K562 (cell line): ENCODE results near the gene UBASH3B. TPM values are rescaled to one million over a fixed set of nuclear protein-coding genes. Genes with fewer than 3 reads are reported as not detected.
"Not testable (repeated sequence)": the region's sequence is repeated elsewhere in the genome, so short reads cannot be mapped to it uniquely, and the experiment has no call there.

ENCODE experiments used
- ATAC-seq: fragments of 200-7000 bp; cut with Tn5 transposase; 3 replicates; pipeline ENCODE4 v1.9.1; 2020; ENCODE audit warnings: moderate library complexity
- BruUV-seq: library from RNA; stranded (reverse); fragments of 400-500 nt; replicated peaks from 2 replicates; lab custom pipeline; 2021; lab: Mats Ljungman, UMichigan
- CTCF ChIA-PET: fragments of 300-600 bp; formaldehyde crosslinking; extraction: SDS; loops from one replicate; lab custom pipeline; 2021; ENCODE audit warnings: low intra/inter-chr PET ratio; lab: Yijun Ruan, JAX
- POLR2A ChIA-PET: fragments of 300-600, 350-650 bp; sonication (Branson Sonifier 250); formaldehyde crosslinking; extraction: SDS; loops from one replicate; lab custom pipeline; 2021; ENCODE audit warnings: antibody characterized with exemption, inconsistent platforms; lab: Yijun Ruan, JAX
- DNase-seq, 4 experiments: peaks; one replicate each; pipeline versions ENCODE4 v3.0.0 to v3.0.0-alpha.2; 2011 to 2018; ENCODE audit warnings: low spot score in 3 of 4, mixed read lengths in 3 of 4; ENCODE audit errors: extremely low read depth in 1 of 4
- FAIRE-seq: peaks from 2 replicates; lab custom pipeline; 2011; peaks lifted over from hg19 to GRCh38; lab: Jason Lieb, UNC
- H2AFZ ChIP-seq: 2 replicates; pipeline ENCODE4 v1.6.0; 2011; ENCODE audit warnings: low read depth, low read length, control low read depth, inconsistent platforms
- H3K27ac ChIP-seq: fragments of 200-600 bp; 3 replicates; pipeline ENCODE4 v1.8.0; 2011; ENCODE audit warnings: low read depth, mild to moderate bottlenecking, control low read depth, inconsistent platforms, low read length, moderate library complexity, mixed read lengths; ENCODE audit errors: extremely low read depth
- H3K27me3 ChIP-seq, 2 experiments: fragments of 300-600 bp in 1 of 2; 2 replicates in 1 of 2; 3 replicates in 1 of 2; pipeline versions ENCODE4 v1.6.0 to v1.8.0; 2011; ENCODE audit warnings: inconsistent platforms in 2 of 2, low read length in 2 of 2, mild to moderate bottlenecking in 1 of 2, mixed read lengths in 1 of 2, moderate library complexity in 1 of 2; ENCODE audit not compliant: control insufficient read depth in 2 of 2, insufficient read depth in 2 of 2
- H3K36me3 ChIP-seq: fragments of 300-600 bp; 3 replicates; pipeline ENCODE4 v1.8.0; 2011; ENCODE audit warnings: mild to moderate bottlenecking, low read length, inconsistent platforms; ENCODE audit not compliant: control insufficient read depth, insufficient read depth
- H3K4me1 ChIP-seq, 2 experiments: fragments of 200-600 bp in 1 of 2; replicated peaks in 1 of 2; 2 replicates in 1 of 2; 3 replicates in 1 of 2; pipeline versions ENCODE4 v1.5.1 to v1.8.0; 2011; ENCODE audit warnings: inconsistent platforms in 2 of 2, low read length in 2 of 2, mild to moderate bottlenecking in 1 of 2, mixed read lengths in 1 of 2, moderate library complexity in 1 of 2; ENCODE audit not compliant: control insufficient read depth in 2 of 2, insufficient read depth in 2 of 2
- H3K4me2 ChIP-seq: 2 replicates; pipeline ENCODE4 v1.6.1; 2011; ENCODE audit warnings: low read length, control low read depth, inconsistent platforms, mixed read lengths; ENCODE audit not compliant: insufficient read depth
- H3K4me3 ChIP-seq: fragments of 200-600 bp; sonication (generic), shearing (Covaris generic); 2 replicates; pipeline ENCODE4 v1.5.1; 2016; ENCODE audit warnings: control low read depth, inconsistent platforms
- H3K79me2 ChIP-seq: fragments of 200-600 bp; 3 replicates; pipeline ENCODE4 v1.8.0; 2011; ENCODE audit warnings: low read length, inconsistent platforms; ENCODE audit not compliant: control insufficient read depth, insufficient read depth
- H3K9ac ChIP-seq, 2 experiments: 2 replicates each; pipeline versions ENCODE4 v1.6.0 to v1.6.1; 2011; ENCODE audit warnings: low read depth in 2 of 2, low read length in 2 of 2, control low read depth in 1 of 2, inconsistent platforms in 1 of 2, mild to moderate bottlenecking in 1 of 2, mixed read lengths in 1 of 2; ENCODE audit not compliant: insufficient read depth in 1 of 2
- H3K9me1 ChIP-seq: one replicate; pipeline ENCODE4 v1.6.0; 2011; ENCODE audit warnings: inconsistent platforms, mild to moderate bottlenecking, low read length, moderate library complexity; ENCODE audit not compliant: control insufficient read depth, insufficient read depth
- H3K9me3 ChIP-seq: replicated peaks from 2 replicates; pipeline ENCODE4 v1.5.1; 2011; ENCODE audit warnings: low read depth, low read length, inconsistent platforms; ENCODE audit not compliant: control insufficient read depth, insufficient read depth
- H4K20me1 ChIP-seq: replicated peaks from 2 replicates; pipeline ENCODE4 v1.6.1; 2011; ENCODE audit warnings: low read length, inconsistent platforms, mixed read lengths; ENCODE audit not compliant: control insufficient read depth, insufficient read depth
- WGBS: fragments of 100-300 bp; shearing (Covaris generic); methylation state at CpG from one replicate; pipeline ENCODE4 v1.1.6; 2016; ENCODE audit warnings: low coverage, mixed read lengths; ENCODE audit not compliant: insufficient coverage; ENCODE audit errors: missing lambda C conversion rate; 5-methylcytosine and 5-hydroxymethylcytosine counted together
- in situ Hi-C: fragments of 300-500 bp; cut with MboI; formaldehyde crosslinking; loops from 4 replicates; pipeline ENCODE4 v1.15.0; 2018; ENCODE audit warnings: inconsistent platforms, mixed read lengths
- intact Hi-C: fragments of 100-400 bp; cut with micrococcal nuclease; formaldehyde crosslinking; loops from 2 replicates; pipeline ENCODE4 v1.14.2; 2022
- polyA plus RNA-seq, 8 experiments: library from polyadenylated mRNA; depleted of rRNA in 4 of 8; stranded (reverse) in 5 of 8; unstranded in 3 of 8; fragments of >200 nt; fragmentation: Nextera tagmentation in 2 of 8; fragmentation: Illumina TruSeq in 1 of 8; extraction: Ambion mirVana in 2 of 8; extraction: Trizol in 1 of 8; gene quantifications; 2 replicates each; pipeline versions ENCODE4 v1.2.1 to v1.2.3, GENCODE V29; 2011 to 2014; ENCODE audit warnings: inconsistent platforms in 1 of 8, missing spikeins in 1 of 8
- total RNA-seq, 7 experiments: library from RNA; depleted of rRNA in 6 of 7; stranded (reverse); fragments of >200 nt in 6 of 7; fragmentation: Illumina TruSeq in 2 of 7; extraction: Trizol in 2 of 7; gene quantifications; 2 replicates each; pipeline versions ENCODE4 v1.2.1 to v1.2.3, GENCODE V29; 2011 to 2021; ENCODE audit warnings: low replicate concordance in 1 of 7

Gene UBASH3B
- total and polyA plus RNA-seq, 9 of the 15 experiments (the other 6 are each of a cell fraction or from before 2014, with no cell fraction given) = 0.01 to 0.31 (median 0.08) TPM; not detected in 2

GRCh38 chr11:122829371-122829770 is 173.8 kb downstream of the UBASH3B start:
- FAIRE-seq, H3K27ac ChIP-seq, intact Hi-C loops, DNase-seq, H3K36me3 ChIP-seq, H3K4me1 ChIP-seq, H3K9ac ChIP-seq, ATAC-seq, H3K4me3 ChIP-seq, H2AFZ ChIP-seq, H4K20me1 ChIP-seq, H3K9me1 ChIP-seq, H3K27me3 ChIP-seq, in situ Hi-C loops, H3K79me2 ChIP-seq, H3K9me3 ChIP-seq, BruUV-seq, H3K4me2 ChIP-seq, CTCF ChIA-PET: not testable (repeated sequence)
- POLR2A ChIA-PET = interaction anchor here (0.6 kb wide), 2 partner anchors 218 to 225 kb away, joined by 3 read pairs; no protein-coding TSS in a partner anchor
- WGBS = 2% methylated on average over 6 of the region's 6 CpGs

- H3K9ac ChIP-seq, H3K4me3 ChIP-seq, H3K27me3 ChIP-seq, FAIRE-seq, BruUV-seq, CTCF ChIA-PET, H3K9me1 ChIP-seq, H3K27ac ChIP-seq, H3K9me3 ChIP-seq, intact Hi-C loops, ATAC-seq, H4K20me1 ChIP-seq, in situ Hi-C loops, H3K79me2 ChIP-seq, H3K36me3 ChIP-seq, H3K4me1 ChIP-seq, H3K4me2 ChIP-seq, DNase-seq, H2AFZ ChIP-seq: not testable (repeated sequence)
- WGBS = 0% methylated on average over 2 of the region's 4 CpGs
- POLR2A ChIA-PET = interaction anchor here (1.0 kb wide), 1 partner anchor 206 kb away, joined by 3 read pairs; no protein-coding TSS in a partner anchor
Measured at GRCh38 chr11:122832297-122832696, 176.8 kb downstream of the UBASH3B start.
